ENCODE results near the gene ZNF783.

Gene ZNF783

GRCh38 chr7:149294634-149295480 is 32.9 kb downstream of the ZNF783 start:
- TF ChIP-seq CTCF (IDR thresholded peaks at IDR 0.05; ENCODE audit: insufficient read depth, low read length, poor library complexity, severe bottlenecking), result no peak
- Histone ChIP-seq H3K27me3 (replicated peaks; ENCODE audit: control insufficient read depth, insufficient read depth, low read length) (no peaks in the 10 kb centered on the region; the same call in 1 of the 2 replicates), H3K36me3 (ENCODE audit: control insufficient read depth, insufficient read depth, low read length) (no peaks in the 10 kb centered on the region; the same call in 1 of the 2 replicates), H3K4me3 (replicated peaks; ENCODE audit: low read depth, low read length) (no peak overlapping the region)
- no peak for DNase-seq (ENCODE audit: extremely low read depth, insufficient read length)

DNA sequence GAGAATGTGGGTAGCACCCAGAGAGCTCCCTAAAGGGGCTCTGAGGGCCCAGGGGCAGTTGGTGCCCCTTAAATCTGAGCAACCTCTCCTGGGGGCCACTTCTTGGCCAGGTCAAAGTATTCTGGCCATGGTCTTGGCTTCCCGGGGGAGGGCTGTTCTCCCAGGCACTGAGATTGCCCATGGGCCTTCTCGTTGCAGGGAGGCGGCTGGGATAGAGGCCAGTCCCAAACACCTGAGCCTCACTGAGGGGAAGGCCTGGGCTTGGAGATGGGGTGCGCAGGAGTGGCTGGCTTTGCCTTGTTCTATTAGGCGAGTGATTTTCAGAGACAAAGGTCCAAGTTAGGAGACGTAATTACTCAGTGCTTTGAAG is 33.5 kb downstream of the ZNF783 start:
- H3K27me3 ChIP-seq (replicated peaks; ENCODE audit: control insufficient read depth, insufficient read depth, low read length), result no peaks in the 10 kb centered on the region; the same call in 1 of the 2 replicates
- no peak for TF ChIP-seq CTCF (IDR thresholded peaks at IDR 0.05; ENCODE audit: insufficient read depth, low read length, poor library complexity, severe bottlenecking)
- H3K4me3 ChIP-seq (replicated peaks; ENCODE audit: low read depth, low read length), result no peak overlapping the region
- no peak for DNase-seq (ENCODE audit: extremely low read depth, insufficient read length)
- H3K36me3 ChIP-seq (ENCODE audit: control insufficient read depth, insufficient read depth, low read length), result no peaks in the 10 kb centered on the region; the same call in 1 of the 2 replicates

GRCh38 chr7:149296368-149296767 is 34.4 kb downstream of the ZNF783 start:
- TF ChIP-seq CTCF (IDR thresholded peaks at IDR 0.05; ENCODE audit: insufficient read depth, low read length, poor library complexity, severe bottlenecking), result no peak
- H3K36me3 ChIP-seq (ENCODE audit: control insufficient read depth, insufficient read depth, low read length), result no peaks in the 10 kb centered on the region; the same call in 1 of the 2 replicates
- no peaks in the 10 kb centered on the region; the same call in 1 of the 2 replicates for H3K27me3 ChIP-seq (replicated peaks; ENCODE audit: control insufficient read depth, insufficient read depth, low read length)
- no peak for DNase-seq (ENCODE audit: extremely low read depth, insufficient read length)
- H3K4me3 ChIP-seq (replicated peaks; ENCODE audit: low read depth, low read length), result no peak overlapping the region

DNA sequence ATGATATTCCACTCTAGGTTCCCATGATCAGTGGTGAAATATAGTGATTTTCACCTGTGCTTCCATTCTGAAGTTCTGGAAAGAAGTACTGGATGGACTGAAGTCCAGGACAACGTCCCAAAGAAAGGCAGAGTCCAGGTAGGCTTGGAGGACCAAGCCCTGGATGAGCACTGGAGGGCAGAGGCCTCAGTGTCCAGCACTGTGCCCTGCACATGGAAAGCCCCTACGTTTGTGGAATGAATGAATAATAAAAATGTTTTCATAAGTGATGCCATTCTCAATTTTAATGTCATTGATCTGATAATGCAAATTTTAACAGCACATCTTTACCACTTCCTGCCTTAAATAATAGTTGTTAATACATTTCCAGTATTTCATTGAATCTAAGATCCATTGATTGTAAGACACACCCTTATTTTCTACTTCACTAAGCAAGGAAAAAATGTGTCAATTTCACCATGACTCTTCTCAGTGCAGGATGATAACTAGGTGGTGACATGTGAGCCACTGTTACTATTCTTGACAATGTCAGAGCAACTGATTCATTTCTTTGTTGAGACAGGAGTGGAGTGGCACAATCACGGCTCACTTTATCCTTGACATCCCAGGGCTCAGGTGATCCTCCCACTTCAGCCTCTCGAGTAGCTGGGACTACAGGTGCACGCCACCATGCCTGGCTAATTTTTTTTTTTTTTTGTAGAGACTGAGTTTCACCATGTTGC is 35.2 kb downstream of the ZNF783 start:
- no peak for TF ChIP-seq CTCF (IDR thresholded peaks at IDR 0.05; ENCODE audit: insufficient read depth, low read length, poor library complexity, severe bottlenecking)
- no peak for DNase-seq (ENCODE audit: extremely low read depth, insufficient read length)
- Histone ChIP-seq H3K36me3 (ENCODE audit: control insufficient read depth, insufficient read depth, low read length) (no peaks in the 10 kb centered on the region; the same call in 1 of the 2 replicates), H3K4me3 (replicated peaks; ENCODE audit: low read depth, low read length) (no peak overlapping the region), H3K27me3 (replicated peaks; ENCODE audit: control insufficient read depth, insufficient read depth, low read length) (no peaks in the 10 kb centered on the region; the same call in 1 of the 2 replicates)

GRCh38 chr7:149300620-149301285 is 38.8 kb downstream of the ZNF783 start:
- Histone ChIP-seq H3K36me3 (ENCODE audit: control insufficient read depth, insufficient read depth, low read length) (no peaks in the 10 kb centered on the region), H3K27me3 (replicated peaks; ENCODE audit: control insufficient read depth, insufficient read depth, low read length) (no peaks in the 10 kb centered on the region; the same call in 1 of the 2 replicates), H3K4me3 (replicated peaks; ENCODE audit: low read depth, low read length) (no peak overlapping the region)
- no peak for TF ChIP-seq CTCF (IDR thresholded peaks at IDR 0.05; ENCODE audit: insufficient read depth, low read length, poor library complexity, severe bottlenecking)
- no peak for DNase-seq (ENCODE audit: extremely low read depth, insufficient read length)
